BLaER1 treated with 17β-estradiol and CSF1 and Interleukin-3, amounts not matched to agents 10 nM and 100 nM (cell line): Measurements from ENCODE around the gene AK2.
"Not testable (repeated sequence)": the region's sequence is repeated elsewhere in the genome, so short reads cannot be mapped to it uniquely, and the experiment has no call there.

Source experiments
- H3K27ac ChIP-seq, 11 experiments: shearing (Covaris generic); formaldehyde crosslinking; 2 replicates each; pipeline ENCODE4 v1.8.1; 2022
- H3K27me3 ChIP-seq, 11 experiments: shearing (Covaris generic); formaldehyde crosslinking; 2 replicates each; pipeline ENCODE4 v1.8.1; 2022
- H3K36me3 ChIP-seq, 11 experiments: shearing (Covaris generic); formaldehyde crosslinking; 2 replicates each; pipeline ENCODE4 v1.8.1; 2022
- H3K4me1 ChIP-seq, 10 experiments: shearing (Covaris generic); formaldehyde crosslinking; 2 replicates each; pipeline ENCODE4 v1.8.1; 2022
- H3K4me2 ChIP-seq, 11 experiments: shearing (Covaris generic); formaldehyde crosslinking; 2 replicates each; pipeline ENCODE4 v1.8.1; 2022
- H3K4me3 ChIP-seq, 10 experiments: shearing (Covaris generic); formaldehyde crosslinking; 2 replicates each; pipeline ENCODE4 v1.8.1; 2022
- H3K9ac ChIP-seq, 11 experiments: shearing (Covaris generic); formaldehyde crosslinking; 2 replicates each; pipeline ENCODE4 v1.8.1; 2022
- H3K9me3 ChIP-seq, 11 experiments: shearing (Covaris generic); formaldehyde crosslinking; replicated peaks in 1 of 11; 2 replicates each; pipeline ENCODE4 v1.8.1; 2022
- H4K20me1 ChIP-seq, 11 experiments: shearing (Covaris generic); formaldehyde crosslinking; 2 replicates each; pipeline ENCODE4 v1.8.1; 2022
- Cebpa-rat ChIP-seq, 11 experiments: shearing (Covaris generic); IDR thresholded peaks; 2 replicates each; pipeline ENCODE4 v1.8.1; 2022

AK2 gene

GRCh38 chr1:33003657-33004056 lies 33.0 kb downstream of the AK2 start:
- 0 out of 22 replicates have a peak overlapping the region, but pooled peaks of 1 of the 11 experiments have one; percentile 0 for H3K4me2 ChIP-seq
- peaks cover 11 to 67% (median 21%) of the 10 kb centered on the region in 11 experiments for H3K36me3 ChIP-seq
- peaks cover 0 to 6% (median 0%) of the 10 kb centered on the region in 11 experiments; a peak in 1 of 22 replicates for H4K20me1 ChIP-seq
- peaks cover 9 to 87% (median 50%) of the 10 kb centered on the region in 10 experiments for H3K4me1 ChIP-seq
- H3K4me3 ChIP-seq: no peak overlapping the region
- H3K9me3 ChIP-seq: no peaks in the 10 kb centered on the region
- no peak for TF ChIP-seq Cebpa-rat (IDR thresholded peaks at IDR 0.05)
- H3K27ac ChIP-seq: peak overlapping the region in 3 of 11 experiments; percentile 0 to 25 (median 12); a peak in 1 of 22 replicates
- H3K27me3 ChIP-seq: no peaks in the 10 kb centered on the region
- no peak overlapping the region for H3K9ac ChIP-seq

GRCh38 chr1:33002006-33002405 lies 34.7 kb downstream of the AK2 start:
- Histone ChIP-seq H4K20me1 (no peaks in the 10 kb centered on the region; a peak in 1 of 22 replicates), H3K36me3 (peaks cover 0 to 50% (median 7%) of the 10 kb centered on the region in 11 experiments; a peak in 8 of 22 replicates), H3K27me3 (no peaks in the 10 kb centered on the region), H3K9me3 (no peaks in the 10 kb centered on the region), H3K4me1 (peaks cover 26 to 95% (median 65%) of the 10 kb centered on the region in 10 experiments), H3K4me2 (no peak overlapping the region), H3K9ac (no peak overlapping the region), H3K4me3 (no peak overlapping the region), H3K27ac (no peak overlapping the region)
- no peak for TF ChIP-seq Cebpa-rat (IDR thresholded peaks at IDR 0.05)

GRCh38 chr1:33001282-33001681 lies 35.4 kb downstream of the AK2 start:
- Histone ChIP-seq H3K4me1 (peaks cover 33 to 95% (median 67%) of the 10 kb centered on the region in 10 experiments), H3K4me3 (no peak overlapping the region), H3K27ac (peak overlapping the region in 5 of 11 experiments; percentile 1 to 64 (median 48); a peak in 6 of 22 replicates), H3K27me3 (no peaks in the 10 kb centered on the region), H3K4me2 (peak overlapping the region in 3 of 11 experiments; percentile 2 to 8 (median 5); a peak in 2 of 22 replicates), H3K36me3 (peaks cover 0 to 43% (median 4%) of the 10 kb centered on the region in 11 experiments; a peak in 7 of 22 replicates), H4K20me1 (no peaks in the 10 kb centered on the region), H3K9ac (no peak overlapping the region), H3K9me3 (no peaks in the 10 kb centered on the region)
- TF ChIP-seq Cebpa-rat (IDR thresholded peaks at IDR 0.05): no peak

GRCh38 chr1:33000427-33001026 lies 36.2 kb downstream of the AK2 start:
- H4K20me1 ChIP-seq: no peaks in the 10 kb centered on the region
- H3K4me1 ChIP-seq: peaks cover 41 to 95% (median 69%) of the 10 kb centered on the region in 10 experiments
- H3K27me3 ChIP-seq: no peaks in the 10 kb centered on the region
- H3K9me3 ChIP-seq: no peaks in the 10 kb centered on the region
- peak overlapping the region in 4 of 11 experiments; percentile 2 to 8 (median 4); a peak in 3 of 22 replicates for H3K4me2 ChIP-seq
- TF ChIP-seq Cebpa-rat (IDR thresholded peaks at IDR 0.05): no peak
- peaks cover 0 to 35% (median 0%) of the 10 kb centered on the region in 11 experiments; a peak in 5 of 22 replicates for H3K36me3 ChIP-seq
- no peak overlapping the region for H3K4me3 ChIP-seq
- H3K9ac ChIP-seq: no peak overlapping the region
- H3K27ac ChIP-seq: peak overlapping the region in 7 of 11 experiments; percentile 1 to 64 (median 30); a peak in 8 of 22 replicates

GRCh38 chr1:32998997-32999396 lies 37.7 kb downstream of the AK2 start:
- H3K27ac ChIP-seq: peak overlapping the region in 10 of 11 experiments; percentile 37 to 100 (median 94); a peak in 19 of 22 replicates

GRCh38 chr1:32998064-32998463 lies 38.6 kb downstream of the AK2 start:
- Histone ChIP-seq H3K9ac (peak overlapping the region in 9 of 11 experiments; percentile 24 to 77 (median 59); a peak in 16 of 22 replicates), H3K9me3 (peaks cover 0 to 5% (median 0%) of the 10 kb centered on the region in 11 experiments; a peak in 2 of 22 replicates), H3K36me3 (peaks cover 0 to 15% (median 0%) of the 10 kb centered on the region in 11 experiments; a peak in 4 of 22 replicates), H3K4me2 (peak overlapping the region; percentile 89 to 99 (median 95)), H4K20me1 (no peaks in the 10 kb centered on the region), H3K4me3 (peak overlapping the region in 6 of 10 experiments; percentile 20 to 53 (median 36); a peak in 8 of 20 replicates), H3K27ac (peak overlapping the region in 10 of 11 experiments; percentile 28 to 100 (median 94); a peak in 20 of 22 replicates), H3K27me3 (no peaks in the 10 kb centered on the region), H3K4me1 (peaks cover 65 to 99% (median 84%) of the 10 kb centered on the region in 10 experiments)
- no peak for TF ChIP-seq Cebpa-rat (IDR thresholded peaks at IDR 0.05)

More at GRCh38 chr1:32998997-32999396, 37.7 kb downstream of the AK2 start:
- TF ChIP-seq Cebpa-rat (IDR thresholded peaks at IDR 0.05): no peak
- no peaks in the 10 kb centered on the region for H4K20me1 ChIP-seq
- H3K4me1 ChIP-seq: peaks cover 56 to 97% (median 74%) of the 10 kb centered on the region in 10 experiments
- peaks cover 0 to 5% (median 0%) of the 10 kb centered on the region in 11 experiments; a peak in 2 of 22 replicates for H3K9me3 ChIP-seq
- peak overlapping the region; percentile 89 to 99 (median 95) for H3K4me2 ChIP-seq
- no peaks in the 10 kb centered on the region for H3K27me3 ChIP-seq
- peak overlapping the region in 8 of 11 experiments; percentile 7 to 77 (median 65); a peak in 13 of 22 replicates for H3K9ac ChIP-seq
- peaks cover 0 to 24% (median 0%) of the 10 kb centered on the region in 11 experiments; a peak in 5 of 22 replicates for H3K36me3 ChIP-seq
- H3K4me3 ChIP-seq: peak overlapping the region in 1 of 10 experiments; percentile 53; a peak in 1 of 20 replicates

GRCh38 chr1:32997381-32997891 lies 39.2 kb downstream of the AK2 start:
- no peaks in the 10 kb centered on the region for H3K27me3 ChIP-seq
- peak overlapping the region in 10 of 11 experiments; percentile 28 to 100 (median 94); a peak in 20 of 22 replicates for H3K27ac ChIP-seq
- H3K9me3 ChIP-seq: peaks cover 0 to 5% (median 0%) of the 10 kb centered on the region in 11 experiments; a peak in 2 of 22 replicates
- peak overlapping the region in 9 of 11 experiments; percentile 24 to 77 (median 59); a peak in 16 of 22 replicates for H3K9ac ChIP-seq
- no peaks in the 10 kb centered on the region for H4K20me1 ChIP-seq
- H3K4me3 ChIP-seq: peak overlapping the region in 6 of 10 experiments; percentile 20 to 53 (median 36); a peak in 8 of 20 replicates
- H3K36me3 ChIP-seq: peaks cover 0 to 10% (median 0%) of the 10 kb centered on the region in 11 experiments; a peak in 3 of 22 replicates
- peak overlapping the region; percentile 89 to 99 (median 95) for H3K4me2 ChIP-seq
- H3K4me1 ChIP-seq: peaks cover 69 to 98% (median 89%) of the 10 kb centered on the region in 10 experiments
- no peak for TF ChIP-seq Cebpa-rat (IDR thresholded peaks at IDR 0.05)

- Histone ChIP-seq H3K9ac (peak overlapping the region; percentile 23 to 96 (median 89); a peak in 21 of 22 replicates), H3K4me1 (peaks cover 95 to 98% (median 97%) of the 10 kb centered on the region in 10 experiments), H3K4me3 (peak overlapping the region in 8 of 10 experiments; percentile 7 to 53 (median 40); a peak in 8 of 20 replicates), H3K4me2 (peak overlapping the region; percentile 89 to 99 (median 97)), H3K27ac (peak overlapping the region; percentile 88 to 100 (median 99))
- not testable (repeated sequence) for H4K20me1 ChIP-seq, H3K27me3 ChIP-seq, H3K36me3 ChIP-seq, H3K9me3 ChIP-seq
Measured at GRCh38 chr1:32993324-32993636, 43.4 kb downstream of the AK2 start.
